Measurements from ENCODE around the gene MYL10. TPM values are rescaled to one million over a fixed set of nuclear protein-coding genes. Genes with fewer than 3 reads are reported as not detected.
A peak's percentile ranks its signal among the peaks of the same experiment; 100 is the strongest.

The MYL10 gene
- total RNA-seq, 4 donors from 2014 or later: not detected

GRCh38 chr7:101565601-101566209 lies 63.4 kb downstream of the MYL10 start:
- intact Hi-C loops (cut with DNase I; ENCODE audit: low total_unique reads): no loop called here
- 81 to 90% methylated on average over 8 of the region's 8 CpGs for WGBS, 2 donors
- H3K4me3 ChIP-seq (ENCODE audit: low read depth, poor library complexity, severe bottlenecking): no peak overlapping the region
- TF ChIP-seq CTCF (IDR thresholded peaks at IDR 0.05) (no peak), POLR2A (IDR thresholded peaks at IDR 0.05) (no peak)
- peak in 1 of 2 donors; percentile 70 for DNase-seq (ENCODE audit: low spot score in 2 of 2)

GRCh38 chr7:101564778-101565211 lies 64.3 kb downstream of the MYL10 start:
- peak in 1 of 2 donors; percentile 65 for DNase-seq (ENCODE audit: low spot score in 2 of 2)
- 31 to 34% methylated on average over 15 of the region's 16 CpGs for WGBS, 2 donors
- no peak overlapping the region for H3K4me3 ChIP-seq (ENCODE audit: low read depth, poor library complexity, severe bottlenecking)
- intact Hi-C loops (cut with DNase I; ENCODE audit: low total_unique reads): no loop called here
- TF ChIP-seq CTCF (IDR thresholded peaks at IDR 0.05): no peak
- TF ChIP-seq POLR2A (IDR thresholded peaks at IDR 0.05): no peak

GRCh38 chr7:101563943-101564777 lies 64.9 kb downstream of the MYL10 start:
- peak in 1 of 2 donors; percentile 40 for DNase-seq (ENCODE audit: low spot score in 2 of 2)
- intact Hi-C loops (cut with DNase I; ENCODE audit: low total_unique reads): no loop called here
- TF ChIP-seq POLR2A (IDR thresholded peaks at IDR 0.05) (no peak), CTCF (IDR thresholded peaks at IDR 0.05) (no peak)
- WGBS, 2 donors: 61 to 64% methylated on average over 23 of the region's 23 CpGs
- H3K4me3 ChIP-seq (ENCODE audit: low read depth, poor library complexity, severe bottlenecking): no peak overlapping the region

Other genes starting within 250 kb of the MYL10 start
- gene CUX1, start 188.3 kb upstream of the MYL10 start, total RNA-seq: 10 to 100 TPM; 40.8 to 62.1 (median 43.8) TPM

Measured in lower leg skin (tissue), 4 donors.